Measurements from ENCODE around the gene C14orf180. TPM values are rescaled to one million over a fixed set of nuclear protein-coding genes. Genes with fewer than 3 reads are reported as not detected.
A peak's percentile ranks its signal among the peaks of the same experiment; 100 is the strongest.

The C14orf180 gene
- total and polyA plus RNA-seq, 2 of the 8 experiments (the other 6 are each of a cell fraction or from before 2014, with no cell fraction given) = not detected

DNA sequence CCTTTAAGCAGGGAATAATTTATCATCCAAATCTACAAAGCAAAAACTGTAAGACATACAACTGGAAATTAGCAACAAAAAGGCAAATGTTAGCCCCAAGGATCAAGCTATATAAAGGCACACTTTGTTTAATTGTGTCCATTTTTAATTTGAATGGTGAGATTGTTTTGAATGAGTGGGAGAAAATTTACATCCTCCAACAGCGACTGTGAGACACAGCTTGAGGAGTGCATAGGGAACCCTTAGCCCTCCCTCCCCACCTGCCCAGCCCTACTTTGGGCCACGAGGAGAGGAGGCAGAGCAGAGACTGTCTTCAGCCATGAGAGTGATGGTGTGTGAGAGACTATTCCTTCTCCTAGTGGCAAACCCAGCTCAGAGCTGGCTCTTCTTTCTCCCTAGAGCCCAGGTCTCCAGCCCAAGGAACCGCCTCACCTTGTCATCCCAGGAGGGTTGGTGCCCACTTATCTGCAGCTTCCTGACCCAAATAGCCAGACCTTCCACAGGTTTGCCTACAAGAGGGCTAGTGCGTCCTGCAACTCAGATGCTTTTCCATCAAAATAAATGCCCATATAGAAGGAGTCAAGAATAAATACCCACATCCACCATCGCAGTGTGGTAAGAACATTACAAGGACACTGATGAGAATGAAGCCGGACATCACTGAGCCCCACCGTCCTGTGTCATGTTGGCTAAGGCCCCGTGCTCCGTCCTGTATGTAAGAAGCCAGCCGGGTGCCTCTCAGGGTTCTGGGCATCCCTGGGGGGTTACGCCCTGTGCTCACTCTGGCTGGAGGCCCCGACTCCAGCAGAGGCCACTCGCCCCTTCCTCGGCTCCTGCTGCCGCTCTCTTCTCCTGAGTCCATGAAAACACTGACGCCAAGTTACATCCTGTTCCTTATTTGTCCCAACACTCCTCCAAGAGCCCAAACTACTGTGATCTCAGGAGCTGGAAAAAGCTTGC, 36.4 kb upstream of the C14orf180 start:
- Histone ChIP-seq H3K27ac (ENCODE audit: low read depth, low read length) (no peak overlapping the region), H4K91ac (replicated peaks; ENCODE audit: insufficient read length, low read length) (no peak overlapping the region), H4K8ac (ENCODE audit: extremely low read depth, insufficient read depth, low read length) (no peak overlapping the region), H3K4me1 (replicated peaks in 1 of 4; ENCODE audit: control insufficient read depth in 3 of 4, insufficient read depth in 4 of 4, low read length in 3 of 4) (no peaks in the 10 kb centered on the region; a peak in 1 of 7 replicates), H3K4ac (replicated peaks; ENCODE audit: insufficient read length, low read depth, low read length) (no peak overlapping the region), H3K14ac (ENCODE audit: insufficient read length) (no peak overlapping the region), H2BK120ac (replicated peaks; ENCODE audit: low read depth, low read length) (no peak overlapping the region), H3K4me2 (ENCODE audit: insufficient read depth in 1 of 2, low read depth in 2 of 2, low read length in 2 of 2) (no peak overlapping the region), H4K20me1 (replicated peaks in 1 of 2; ENCODE audit: control insufficient read depth in 1 of 2, insufficient read depth in 2 of 2, low read length in 2 of 2) (peaks cover 0 to 3% of the 10 kb centered on the region in 2 experiments), H3K56ac (replicated peaks; ENCODE audit: insufficient read length, low read depth, low read length) (no peak overlapping the region), H4K5ac (ENCODE audit: insufficient read length, low read depth, low read length) (no peak overlapping the region), H3K9me3 (ENCODE audit: insufficient read depth in 2 of 2, low read depth in 1 of 2, low read length in 1 of 2) (no peaks in the 10 kb centered on the region), H2AFZ (ENCODE audit: low read length) (0 out of 2 replicates have a peak overlapping the region, but pooled peaks have one; percentile 33), H3K9ac (replicated peaks in 1 of 4; ENCODE audit: extremely low read depth in 1 of 4, low read depth in 3 of 4, low read length in 3 of 4) (no peak overlapping the region), H2BK5ac (ENCODE audit: low read depth, low read length) (no peak overlapping the region), H2BK15ac (ENCODE audit: low read length) (no peak overlapping the region), H3K36me3 (ENCODE audit: control insufficient read depth in 2 of 4, insufficient read depth in 4 of 4, low read length in 3 of 4) (no peaks in the 10 kb centered on the region), H3K4me3 (ENCODE audit: extremely low read depth in 1 of 4, insufficient read depth in 2 of 4, low read depth in 3 of 4, low read length in 4 of 4) (no peak overlapping the region), H3K79me1 (ENCODE audit: low read depth, low read length) (no peaks in the 10 kb centered on the region), H3K18ac (ENCODE audit: extremely low read depth, low read length) (no peak overlapping the region), H3K27me3 (replicated peaks in 1 of 4; ENCODE audit: control insufficient read depth in 3 of 4, extremely low read depth in 1 of 4, insufficient read depth in 3 of 4, low read length in 3 of 4) (no peaks in the 10 kb centered on the region; a peak in 1 of 7 replicates), H2AK5ac (ENCODE audit: low read depth, low read length) (no peak overlapping the region), H3K79me2 (ENCODE audit: control insufficient read depth in 1 of 2, insufficient read depth in 2 of 2, low read length in 2 of 2) (no peaks in the 10 kb centered on the region), H3K23me2 (ENCODE audit: low read depth, low read length) (peaks cover 2% of the 10 kb centered on the region; the same call in 1 of the 2 replicates), H2BK12ac (ENCODE audit: low read depth, low read length) (no peak overlapping the region), H3K23ac (ENCODE audit: insufficient read length) (no peak overlapping the region), H2BK20ac (ENCODE audit: low read length) (no peak overlapping the region)
- FAIRE-seq (no peak), DNase-seq (ENCODE audit: low read depth in 1 of 2, low spot score in 2 of 2) (no peak)
- WGBS, 2 experiments (ENCODE audit: extremely low coverage in 1 of 2, insufficient coverage in 1 of 2, insufficient read length in 1 of 2, insufficient replicate concordance in 2 of 2, low coverage in 1 of 2, low lambda C conversion rate in 2 of 2, missing lambda C conversion rate in 1 of 2) = 89% methylated on average over 16 of the region's 16 CpGs; no CpG with 5 or more reads in 1 of the 2 experiments
- CTCF ChIA-PET (ENCODE audit: partially characterized antibody) = interaction anchor here (0.6 to 1.1 kb wide), 2 partner anchors 19 to 234 kb away, joined by 3 to 4 read pairs; no protein-coding TSS in a partner anchor
- POLR2A ChIA-PET (ENCODE audit: partially characterized antibody) = no interaction called here
- TF ChIP-seq SP2 (IDR thresholded peaks at IDR 0.05; ENCODE audit: low read length) = no peak
- no peak for TF ChIP-seq SIRT6 (IDR thresholded peaks at IDR 0.05; ENCODE audit: low read length)
- no peak for TF ChIP-seq GTF2F1 (IDR thresholded peaks at IDR 0.05; ENCODE audit: borderline replicate concordance, low read depth, low read length)
- no peak for TF ChIP-seq HDAC2 (IDR thresholded peaks at IDR 0.05; ENCODE audit: borderline replicate concordance in 1 of 2, low read depth in 2 of 2, low read length in 2 of 2)
- TF ChIP-seq ATF2 (IDR thresholded peaks at IDR 0.05; ENCODE audit: low read length) = no peak
- TF ChIP-seq BRCA1 (IDR thresholded peaks at IDR 0.05; ENCODE audit: low read depth, low read length) = no peak
- no peak for TF ChIP-seq YY1 (IDR thresholded peaks at IDR 0.05; ENCODE audit: low read depth, low read length)
- TF ChIP-seq EZH2 (IDR thresholded peaks at IDR 0.05; ENCODE audit: low read depth, low read length, severe bottlenecking) = no peak
- TF ChIP-seq POLR2AphosphoS5 (IDR thresholded peaks at IDR 0.05; ENCODE audit: low read depth, low read length) = no peak
- TF ChIP-seq SIX5 (IDR thresholded peaks at IDR 0.05; ENCODE audit: low read depth, low read length) = no peak
